HG03354 (cell line): ENCODE measurements around the gene CAPNS2.

ENCODE experiments used
- ATAC-seq: cut with Tn5 transposase; IDR thresholded peaks from one replicate; pipeline ENCODE4 v1.9.1; 2021; ENCODE audit warnings: mild to moderate bottlenecking; ENCODE audit not compliant: unreplicated experiment, poor library complexity, severe bottlenecking

CAPNS2 gene

GRCh38 chr16:55566432-55567175 lies at the start of gene CAPNS2:
Gene CAPNS2 (plus strand): TSS chr16:55566684. CDS start chr16:55566757, 73 bp downstream.
- no peak for ATAC-seq

DNA sequence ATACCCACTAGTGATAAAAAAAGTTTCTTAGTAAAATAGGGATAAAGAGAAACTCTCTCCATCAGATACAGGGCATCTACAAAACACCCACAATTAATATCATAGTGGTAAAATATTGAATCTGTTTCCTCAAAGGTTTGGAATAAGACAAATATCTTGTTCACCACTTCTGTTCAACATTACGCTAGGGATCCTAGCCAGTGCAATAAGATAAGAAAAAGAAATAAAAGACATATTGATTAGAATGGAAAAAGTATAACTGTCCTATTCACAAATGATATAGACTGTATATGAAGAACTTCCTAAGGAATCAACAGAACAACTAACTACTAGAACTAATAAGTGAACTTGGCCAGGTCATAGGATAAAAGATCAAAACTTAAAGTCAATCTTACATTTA lies 44.7 kb upstream of the CAPNS2 start:
- ATAC-seq = no peak

GRCh38 chr16:55526441-55526840 lies 40.0 kb upstream of the CAPNS2 start:
- no peak for ATAC-seq

DNA sequence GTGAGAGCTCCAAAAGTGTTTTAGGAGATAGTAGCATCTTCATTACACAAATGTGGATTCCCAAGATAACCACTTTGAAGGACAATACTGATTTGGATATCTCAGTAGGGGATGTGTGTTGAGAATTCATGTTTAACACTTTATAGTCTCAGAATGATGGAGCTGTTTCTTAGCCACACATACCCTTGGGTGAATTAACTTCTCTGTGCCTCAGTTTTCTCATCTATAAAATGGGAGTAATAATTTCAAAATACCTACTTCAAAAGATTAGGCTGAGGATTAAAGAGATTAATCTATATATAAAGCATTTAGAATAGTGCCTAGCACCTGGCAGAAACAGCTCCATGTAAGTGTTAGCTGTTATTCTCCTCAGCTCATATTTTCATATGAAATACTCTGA lies 38.6 kb upstream of the CAPNS2 start:
- ATAC-seq = no peak

- no peak for ATAC-seq
Observed at GRCh38 chr16:55529018-55529417, 37.5 kb upstream of the CAPNS2 start.

DNA sequence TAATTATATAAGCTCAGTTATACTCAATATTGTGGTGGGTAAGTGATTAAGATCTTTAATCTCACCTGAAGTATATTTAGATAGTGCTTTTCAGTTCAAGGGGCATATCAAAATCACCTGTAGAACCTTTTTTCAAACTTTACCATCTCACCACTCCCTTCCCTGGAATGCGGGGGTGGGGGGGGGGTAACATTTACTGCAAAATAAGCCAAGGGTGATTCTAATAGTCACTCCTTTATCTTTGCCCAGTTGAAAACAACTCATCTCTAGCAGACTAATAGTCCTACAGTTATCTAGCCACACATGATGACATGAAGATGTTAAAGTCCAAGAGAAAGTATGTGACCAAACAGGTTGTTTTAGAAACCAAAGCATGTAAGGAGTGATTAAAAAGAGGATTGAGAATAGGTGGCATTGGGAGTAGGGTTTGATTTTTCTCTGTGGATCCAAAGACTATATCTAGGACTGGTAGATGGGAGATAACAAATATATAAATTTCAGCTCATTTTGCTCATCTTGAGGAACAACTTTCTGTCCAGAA lies 36.1 kb upstream of the CAPNS2 start:
- no peak for ATAC-seq

DNA sequence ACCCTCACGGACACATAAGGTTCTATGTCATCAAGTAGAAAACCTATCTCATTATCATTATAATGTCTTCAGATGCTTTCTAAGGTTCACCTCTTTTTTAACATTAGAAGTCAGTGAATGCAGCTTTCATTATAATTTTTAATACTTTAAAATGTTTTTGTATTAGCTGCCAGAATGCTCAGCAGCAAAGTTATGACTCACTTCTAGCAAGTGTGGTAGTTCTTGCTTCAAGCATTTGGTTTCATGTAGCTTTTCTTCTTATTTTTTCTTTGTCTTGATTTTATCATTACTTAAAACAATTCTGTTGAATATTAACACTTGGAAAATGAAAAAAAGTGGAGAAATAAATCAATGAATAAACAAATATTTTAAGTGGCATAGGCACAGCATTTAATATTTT lies 34.3 kb upstream of the CAPNS2 start:
- ATAC-seq = no peak

DNA sequence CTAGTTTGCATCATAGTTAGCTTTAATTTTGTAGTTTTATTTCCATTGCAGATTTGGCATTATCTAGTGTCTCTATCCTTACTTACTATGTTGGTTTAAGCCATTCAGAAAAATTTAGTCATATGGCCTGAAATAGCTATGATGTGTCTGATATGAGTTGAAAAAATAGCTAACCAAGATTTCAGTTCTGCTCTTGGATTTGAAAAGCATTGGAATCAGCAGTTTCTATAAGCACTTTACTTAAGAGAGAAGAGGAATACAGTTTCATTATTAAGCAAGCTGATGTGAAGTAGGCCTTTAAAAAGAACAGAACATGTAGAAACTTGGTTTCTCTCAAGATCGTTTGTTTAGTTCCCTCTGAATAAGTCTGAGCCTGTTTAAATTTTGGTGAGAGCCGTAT lies 31.7 kb upstream of the CAPNS2 start:
- no peak for ATAC-seq

DNA sequence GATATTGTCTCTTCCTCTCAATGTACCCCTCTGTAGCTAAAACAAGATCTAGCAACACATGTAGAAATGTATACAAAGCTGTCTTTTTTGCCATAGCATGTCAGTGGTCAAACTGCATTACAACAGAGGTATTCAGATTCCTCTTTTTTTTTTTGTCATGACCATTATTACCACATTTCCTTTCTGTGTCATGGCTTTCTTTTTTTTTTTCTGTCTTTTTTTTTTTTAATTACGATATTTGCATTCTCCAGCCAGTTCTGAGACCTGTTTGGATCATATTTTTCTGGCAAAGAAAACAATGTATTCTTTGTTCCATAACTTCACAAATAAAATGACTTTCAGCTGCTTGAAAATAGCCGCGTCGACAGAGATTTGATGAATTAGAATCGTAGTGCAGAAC lies 27.4 kb upstream of the CAPNS2 start:
- ATAC-seq = no peak

GRCh38 chr16:55539488-55539887 lies 27.0 kb upstream of the CAPNS2 start:
- ATAC-seq = no peak

GRCh38 chr16:55540221-55540620 lies 26.3 kb upstream of the CAPNS2 start:
- no peak for ATAC-seq

- ATAC-seq = no peak
Observed at GRCh38 chr16:55542459-55543082, 23.9 kb upstream of the CAPNS2 start.

GRCh38 chr16:55543472-55543871 lies 23.0 kb upstream of the CAPNS2 start:
- ATAC-seq = no peak

DNA sequence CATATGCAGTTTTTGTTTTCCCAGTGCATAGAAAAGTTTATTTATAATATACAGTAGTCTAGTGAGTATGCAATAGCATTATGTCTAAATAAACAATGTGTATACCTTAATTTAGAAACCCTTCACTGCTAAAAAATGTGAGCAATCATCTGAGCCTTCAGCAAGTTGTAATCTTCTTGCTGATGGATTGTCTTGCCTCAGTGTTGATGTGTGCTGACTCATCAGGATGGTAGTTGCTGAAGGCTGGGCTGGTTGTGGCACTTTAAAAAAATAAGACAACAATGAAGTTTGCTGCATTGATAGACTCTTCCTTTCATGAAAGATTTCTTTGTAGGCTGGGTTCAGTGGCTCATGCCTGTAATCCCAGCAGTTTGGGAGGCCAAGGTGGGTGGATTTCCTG lies 13.9 kb upstream of the CAPNS2 start:
- no peak for ATAC-seq

GRCh38 chr16:55555436-55555835 lies 11.0 kb upstream of the CAPNS2 start:
- ATAC-seq = no peak

DNA sequence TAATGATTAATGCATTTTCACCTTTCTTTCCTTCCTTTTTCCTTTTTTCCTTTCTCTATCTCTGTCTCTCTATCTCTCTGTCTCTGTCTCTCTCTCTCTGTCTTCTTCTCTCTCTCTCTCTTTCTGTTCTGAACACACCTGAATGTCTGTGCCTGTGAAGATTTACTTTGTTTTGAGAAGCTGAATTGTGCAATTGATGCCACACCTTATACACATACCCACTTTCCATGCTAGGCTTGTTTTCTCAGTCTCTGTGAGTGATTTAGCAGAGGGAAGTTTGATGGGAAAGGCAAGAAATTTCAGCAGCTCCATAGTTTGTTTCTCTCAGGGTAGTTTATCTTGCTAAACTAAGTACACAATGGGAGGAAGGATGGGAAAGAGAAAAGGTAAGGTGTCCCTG lies 9.3 kb upstream of the CAPNS2 start:
- ATAC-seq = no peak

- ATAC-seq = no peak
Observed at GRCh38 chr16:55559233-55559632, 7.3 kb upstream of the CAPNS2 start.

GRCh38 chr16:55559933-55560516 lies 6.5 kb upstream of the CAPNS2 start:
- no peak for ATAC-seq

GRCh38 chr16:55561319-55561848 lies 5.1 kb upstream of the CAPNS2 start:
- no peak for ATAC-seq

- ATAC-seq = no peak
Observed at GRCh38 chr16:55562936-55563335, 3.5 kb upstream of the CAPNS2 start.

DNA sequence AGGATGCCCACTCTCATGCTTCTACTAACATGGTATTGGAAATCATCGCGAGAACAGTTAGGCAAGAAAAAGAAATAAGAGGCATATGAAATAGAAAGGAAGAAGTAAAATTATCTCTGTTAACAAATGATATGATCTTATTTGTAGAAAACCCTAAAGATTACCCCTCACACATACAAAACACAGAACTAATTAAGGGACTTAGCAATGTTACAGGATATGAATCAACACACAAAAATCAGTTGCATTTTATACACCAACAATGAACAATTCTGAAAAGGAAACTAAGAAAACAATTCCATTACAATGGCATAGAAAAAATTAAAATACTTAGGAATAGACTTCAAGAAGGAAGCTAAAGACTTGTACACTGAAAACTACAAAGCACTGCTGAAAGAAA lies 2.7 kb upstream of the CAPNS2 start:
- ATAC-seq = no peak
